Parathyroid adenoma (tissue), 2 donors: ENCODE measurements around the gene PIEZO1.

ENCODE experiments used
- H2AFZ ChIP-seq: fragments of 300-600 bp; sonication (generic); one replicate; pipeline ENCODE4 v1.7.0; 2017; ENCODE audit warnings: antibody characterized with exemption, mild to moderate bottlenecking
- H3K27ac ChIP-seq: fragments of 300-600 bp; sonication (generic); one replicate; pipeline ENCODE4 v1.7.0; 2017
- H3K27me3 ChIP-seq: fragments of 300-600 bp; sonication (generic); one replicate; pipeline ENCODE4 v1.7.0; 2017; ENCODE audit warnings: low read length; ENCODE audit not compliant: control insufficient read depth, insufficient read depth
- H3K36me3 ChIP-seq: fragments of 300-600 bp; sonication (generic); one replicate; pipeline ENCODE4 v1.7.0; 2017; ENCODE audit warnings: low read length; ENCODE audit not compliant: control insufficient read depth, insufficient read depth
- H3K4me1 ChIP-seq: fragments of 300-600 bp; sonication (generic); one replicate; pipeline ENCODE4 v1.7.0; 2017; ENCODE audit warnings: control low read depth
- H3K4me2 ChIP-seq: fragments of 300-600 bp; sonication (generic); one replicate; pipeline ENCODE4 v1.7.0; 2017; ENCODE audit warnings: low read length
- H3K4me3 ChIP-seq: fragments of 300-600 bp; sonication (generic); one replicate; pipeline ENCODE4 v1.7.0; 2017; ENCODE audit warnings: low read depth, low read length
- H3K79me2 ChIP-seq: fragments of 300-600 bp; sonication (generic); one replicate; pipeline ENCODE4 v1.7.0; 2017; ENCODE audit warnings: control low read depth
- H3K9ac ChIP-seq: fragments of 300-600 bp; sonication (generic); one replicate; pipeline ENCODE4 v1.7.0; 2017; ENCODE audit warnings: mild to moderate bottlenecking
- H3K9me3 ChIP-seq: fragments of 300-600 bp; sonication (generic); one replicate; pipeline ENCODE4 v1.7.0; 2017; ENCODE audit warnings: low read length; ENCODE audit not compliant: control insufficient read depth
- CTCF ChIP-seq: fragments of 300-600 bp; sonication (generic); IDR thresholded peaks from one replicate; pipeline ENCODE4 v1.7.0; 2017; ENCODE audit warnings: antibody characterized with exemption, mild to moderate bottlenecking
- donor health status: primary hyperparathyroidism.

Gene PIEZO1

GRCh38 chr16:88696441-88696840 is 88.6 kb downstream of the PIEZO1 start:
- TF ChIP-seq CTCF, result no peak
- H3K36me3 ChIP-seq, result no peaks in the 10 kb centered on the region

DNA sequence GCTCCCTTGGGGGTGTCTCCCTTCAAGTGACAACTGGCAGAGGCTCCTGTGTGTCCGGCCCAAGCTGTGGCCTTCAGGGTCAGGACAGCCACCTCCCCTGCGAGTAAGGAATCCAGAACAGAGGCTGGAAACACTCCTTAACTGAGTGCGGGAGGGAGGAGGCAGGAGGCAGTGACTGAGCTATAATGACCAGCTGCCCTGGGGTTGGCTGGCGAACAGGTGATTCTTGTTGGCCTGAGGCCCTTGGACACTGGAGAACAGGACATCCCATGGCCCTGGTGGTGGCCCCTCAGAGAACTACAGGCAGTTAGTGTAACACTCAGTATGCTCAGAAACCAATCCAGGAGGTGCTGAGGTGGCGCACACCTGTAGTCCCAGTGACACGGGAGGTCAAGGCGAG is 89.3 kb downstream of the PIEZO1 start:
- H3K4me3 ChIP-seq, result no peak overlapping the region
- no peak overlapping the region for H2AFZ ChIP-seq
- H3K9ac ChIP-seq, result no peak overlapping the region
- H3K9me3 ChIP-seq, result no peaks in the 10 kb centered on the region
- H3K27ac ChIP-seq, result no peak overlapping the region
- H3K4me2 ChIP-seq, result no peak overlapping the region
- no peaks in the 10 kb centered on the region for H3K27me3 ChIP-seq
- no peaks in the 10 kb centered on the region for H3K79me2 ChIP-seq
- no peak for TF ChIP-seq CTCF
- H3K36me3 ChIP-seq, result no peaks in the 10 kb centered on the region
- H3K4me1 ChIP-seq, result no peaks in the 10 kb centered on the region

More at GRCh38 chr16:88696441-88696840, 88.6 kb downstream of the PIEZO1 start:
- Histone ChIP-seq H3K27ac (no peak overlapping the region), H3K79me2 (no peaks in the 10 kb centered on the region), H2AFZ (no peak overlapping the region), H3K27me3 (no peaks in the 10 kb centered on the region), H3K4me1 (no peaks in the 10 kb centered on the region), H3K4me2 (no peak overlapping the region), H3K4me3 (no peak overlapping the region), H3K9ac (no peak overlapping the region), H3K9me3 (no peaks in the 10 kb centered on the region)

- H3K27ac ChIP-seq, result no peak overlapping the region
- H3K4me1 ChIP-seq, result no peaks in the 10 kb centered on the region
- no peak overlapping the region for H2AFZ ChIP-seq
- H3K4me2 ChIP-seq, result no peak overlapping the region
- no peaks in the 10 kb centered on the region for H3K27me3 ChIP-seq
- no peak overlapping the region for H3K4me3 ChIP-seq
- H3K9ac ChIP-seq, result no peak overlapping the region
- no peaks in the 10 kb centered on the region for H3K36me3 ChIP-seq
- no peaks in the 10 kb centered on the region for H3K79me2 ChIP-seq
- no peaks in the 10 kb centered on the region for H3K9me3 ChIP-seq
- no peak for TF ChIP-seq CTCF
These were observed 89.8 kb downstream of the PIEZO1 start for GRCh38 chr16:88695218-88695617.

- Histone ChIP-seq H3K4me2 (no peak overlapping the region), H3K9ac (no peak overlapping the region), H3K27me3 (no peaks in the 10 kb centered on the region), H3K79me2 (no peaks in the 10 kb centered on the region), H3K4me1 (no peaks in the 10 kb centered on the region), H2AFZ (no peak overlapping the region), H3K4me3 (no peak overlapping the region), H3K27ac (no peak overlapping the region), H3K36me3 (no peaks in the 10 kb centered on the region), H3K9me3 (no peaks in the 10 kb centered on the region)
- TF ChIP-seq CTCF, result no peak
These were observed 90.6 kb downstream of the PIEZO1 start for GRCh38 chr16:88694221-88695087.
